GM23338 (cell line): ENCODE results near the gene NCKAP5.

Experiments used
- CREB1 ChIP-seq: fragments of 250-450 bp; sonication (Bioruptor Pico); IDR thresholded peaks from 2 replicates; pipeline ENCODE4 v1.5.0; 2020; ENCODE audit warnings: low read depth, mild to moderate bottlenecking, moderate library complexity
- EZH2 ChIP-seq: fragments of 200-600 bp; sonication (generic); IDR thresholded peaks from one replicate; pipeline ENCODE4 v1.8.0; 2017; ENCODE audit warnings: antibody characterized with exemption, mild to moderate bottlenecking, low read depth; ENCODE audit not compliant: unreplicated experiment
- EZH2phosphoT487 ChIP-seq: fragments of 200-600 bp; sonication (generic); IDR thresholded peaks from one replicate; pipeline ENCODE4 v1.8.1; 2018; ENCODE audit warnings: antibody characterized with exemption; ENCODE audit not compliant: unreplicated experiment
- JUNB ChIP-seq: IDR thresholded peaks from one replicate; pipeline ENCODE4 v1.6.1; 2016; ENCODE audit warnings: antibody characterized with exemption; ENCODE audit not compliant: unreplicated experiment
- POLR2AphosphoS5 ChIP-seq: IDR thresholded peaks from 2 replicates; pipeline ENCODE4 v1.6.1; 2016; ENCODE audit warnings: antibody characterized with exemption, low read depth
- STAT1 ChIP-seq: IDR thresholded peaks from one replicate; pipeline ENCODE4 v1.6.1; 2016; ENCODE audit warnings: antibody characterized with exemption; ENCODE audit not compliant: unreplicated experiment
- ZNF331 ChIP-seq: fragments of 250-450 bp; sonication (Bioruptor Pico); IDR thresholded peaks from 2 replicates; pipeline ENCODE4 v1.5.0; 2020; ENCODE audit warnings: low read depth, mild to moderate bottlenecking, moderate library complexity
- TF ChIP-seq, protein P1 (sequence below), 2 experiments: fragments of 200-600 bp in 1 of 2; sonication (generic) in 1 of 2; conservative IDR thresholded peaks; 2 replicates each; pipeline versions ENCODE4 v1.5.1 to v1.6.1; 2016 to 2017; ENCODE audit warnings: antibody characterized with exemption in 2 of 2, low read depth in 2 of 2, mild to moderate bottlenecking in 2 of 2, moderate library complexity in 1 of 2
- TF ChIP-seq, protein P2 (sequence below): IDR thresholded peaks from one replicate; pipeline ENCODE4 v1.6.1; 2018; ENCODE audit warnings: antibody characterized with exemption; ENCODE audit not compliant: unreplicated experiment

DNA sequence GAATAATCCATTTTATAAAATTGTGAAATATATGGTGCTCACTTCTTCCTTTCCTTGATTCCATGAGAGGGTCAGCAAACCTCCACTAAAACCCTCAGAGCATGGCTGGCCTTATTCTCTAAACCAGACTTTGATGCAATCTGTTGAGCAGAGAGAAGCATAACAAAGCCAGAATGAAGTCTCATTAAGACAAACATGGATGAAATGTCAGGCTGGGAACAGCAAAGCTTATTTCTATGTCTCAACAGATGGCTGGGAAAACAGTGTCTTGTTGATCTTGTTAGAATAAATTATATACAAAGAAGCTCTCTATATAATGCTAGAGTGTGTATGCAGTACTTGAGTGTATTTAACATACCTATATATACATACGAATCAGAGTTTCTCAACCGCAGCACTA, 671.2 kb downstream of the NCKAP5 start:
- TF ChIP-seq, protein P1, sequence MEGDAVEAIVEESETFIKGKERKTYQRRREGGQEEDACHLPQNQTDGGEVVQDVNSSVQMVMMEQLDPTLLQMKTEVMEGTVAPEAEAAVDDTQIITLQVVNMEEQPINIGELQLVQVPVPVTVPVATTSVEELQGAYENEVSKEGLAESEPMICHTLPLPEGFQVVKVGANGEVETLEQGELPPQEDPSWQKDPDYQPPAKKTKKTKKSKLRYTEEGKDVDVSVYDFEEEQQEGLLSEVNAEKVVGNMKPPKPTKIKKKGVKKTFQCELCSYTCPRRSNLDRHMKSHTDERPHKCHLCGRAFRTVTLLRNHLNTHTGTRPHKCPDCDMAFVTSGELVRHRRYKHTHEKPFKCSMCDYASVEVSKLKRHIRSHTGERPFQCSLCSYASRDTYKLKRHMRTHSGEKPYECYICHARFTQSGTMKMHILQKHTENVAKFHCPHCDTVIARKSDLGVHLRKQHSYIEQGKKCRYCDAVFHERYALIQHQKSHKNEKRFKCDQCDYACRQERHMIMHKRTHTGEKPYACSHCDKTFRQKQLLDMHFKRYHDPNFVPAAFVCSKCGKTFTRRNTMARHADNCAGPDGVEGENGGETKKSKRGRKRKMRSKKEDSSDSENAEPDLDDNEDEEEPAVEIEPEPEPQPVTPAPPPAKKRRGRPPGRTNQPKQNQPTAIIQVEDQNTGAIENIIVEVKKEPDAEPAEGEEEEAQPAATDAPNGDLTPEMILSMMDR (conservative IDR thresholded peaks at IDR 0.05; ENCODE audit: low read depth in 2 of 2) = no peak
- TF ChIP-seq EZH2phosphoT487 = no peak
- TF ChIP-seq EZH2 = no peak
- no peak for TF ChIP-seq POLR2AphosphoS5
- TF ChIP-seq, protein P2, sequence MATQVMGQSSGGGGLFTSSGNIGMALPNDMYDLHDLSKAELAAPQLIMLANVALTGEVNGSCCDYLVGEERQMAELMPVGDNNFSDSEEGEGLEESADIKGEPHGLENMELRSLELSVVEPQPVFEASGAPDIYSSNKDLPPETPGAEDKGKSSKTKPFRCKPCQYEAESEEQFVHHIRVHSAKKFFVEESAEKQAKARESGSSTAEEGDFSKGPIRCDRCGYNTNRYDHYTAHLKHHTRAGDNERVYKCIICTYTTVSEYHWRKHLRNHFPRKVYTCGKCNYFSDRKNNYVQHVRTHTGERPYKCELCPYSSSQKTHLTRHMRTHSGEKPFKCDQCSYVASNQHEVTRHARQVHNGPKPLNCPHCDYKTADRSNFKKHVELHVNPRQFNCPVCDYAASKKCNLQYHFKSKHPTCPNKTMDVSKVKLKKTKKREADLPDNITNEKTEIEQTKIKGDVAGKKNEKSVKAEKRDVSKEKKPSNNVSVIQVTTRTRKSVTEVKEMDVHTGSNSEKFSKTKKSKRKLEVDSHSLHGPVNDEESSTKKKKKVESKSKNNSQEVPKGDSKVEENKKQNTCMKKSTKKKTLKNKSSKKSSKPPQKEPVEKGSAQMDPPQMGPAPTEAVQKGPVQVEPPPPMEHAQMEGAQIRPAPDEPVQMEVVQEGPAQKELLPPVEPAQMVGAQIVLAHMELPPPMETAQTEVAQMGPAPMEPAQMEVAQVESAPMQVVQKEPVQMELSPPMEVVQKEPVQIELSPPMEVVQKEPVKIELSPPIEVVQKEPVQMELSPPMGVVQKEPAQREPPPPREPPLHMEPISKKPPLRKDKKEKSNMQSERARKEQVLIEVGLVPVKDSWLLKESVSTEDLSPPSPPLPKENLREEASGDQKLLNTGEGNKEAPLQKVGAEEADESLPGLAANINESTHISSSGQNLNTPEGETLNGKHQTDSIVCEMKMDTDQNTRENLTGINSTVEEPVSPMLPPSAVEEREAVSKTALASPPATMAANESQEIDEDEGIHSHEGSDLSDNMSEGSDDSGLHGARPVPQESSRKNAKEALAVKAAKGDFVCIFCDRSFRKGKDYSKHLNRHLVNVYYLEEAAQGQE = no peak
- no peak for TF ChIP-seq CREB1 (CRISPR knock-in tag)
- no peak for TF ChIP-seq ZNF331
- no peak for TF ChIP-seq JUNB
- no peak for TF ChIP-seq STAT1
